GM23338 (cell line): ENCODE data around the gene SHC4.

ENCODE experiments used
- CTCF ChIP-seq, 2 experiments: fragments of 200-600 bp in 1 of 2; sonication (generic) in 1 of 2; conservative IDR thresholded peaks; 2 replicates each; pipeline versions ENCODE4 v1.5.1 to v1.6.1; 2016 to 2017; ENCODE audit warnings: antibody characterized with exemption in 2 of 2, low read depth in 2 of 2, mild to moderate bottlenecking in 2 of 2, moderate library complexity in 1 of 2
- EZH2phosphoT487 ChIP-seq: fragments of 200-600 bp; sonication (generic); IDR thresholded peaks from one replicate; pipeline ENCODE4 v1.8.1; 2018; ENCODE audit warnings: antibody characterized with exemption; ENCODE audit not compliant: unreplicated experiment
- POLR2AphosphoS5 ChIP-seq: IDR thresholded peaks from 2 replicates; pipeline ENCODE4 v1.6.1; 2016; ENCODE audit warnings: antibody characterized with exemption, low read depth
- ZNF331 ChIP-seq: fragments of 250-450 bp; sonication (Bioruptor Pico); IDR thresholded peaks from 2 replicates; pipeline ENCODE4 v1.5.0; 2020; ENCODE audit warnings: low read depth, mild to moderate bottlenecking, moderate library complexity

DNA sequence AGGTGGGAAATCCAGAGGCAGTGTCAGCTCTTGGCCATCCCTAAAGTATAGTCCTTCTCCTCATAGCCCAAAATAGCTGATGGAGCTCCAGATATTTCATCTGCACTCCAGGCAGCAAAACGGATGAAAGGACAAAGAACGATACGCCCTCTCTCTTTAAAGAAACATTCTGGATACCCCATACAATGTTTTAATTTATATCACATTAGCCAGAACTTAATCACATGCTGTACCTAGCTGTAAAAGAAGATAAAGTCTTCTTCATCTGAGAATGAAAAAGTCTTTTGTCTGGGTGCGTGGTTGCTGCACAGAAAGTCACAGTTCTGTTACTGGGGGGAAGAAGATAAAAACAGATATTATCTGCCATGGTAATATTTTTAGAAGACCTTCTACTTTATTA, 4.3 kb upstream of the SHC4 start:
- TF ChIP-seq CTCF (conservative IDR thresholded peaks at IDR 0.05; ENCODE audit: low read depth in 2 of 2) (no peak), EZH2phosphoT487 (no peak), POLR2AphosphoS5 (no peak), ZNF331 (CRISPR knock-in tag) (no peak)
